Colonic mucosa (tissue), 4 donors: ENCODE data around the gene GPR18. TPM values are rescaled to one million over a fixed set of nuclear protein-coding genes. Genes with fewer than 3 reads are reported as not detected.

Source experiments
- DNase-seq: peaks from one replicate; pipeline ENCODE4 v3.0.0-alpha.2; 2020
- H3K27ac ChIP-seq: fragments of 200-600 bp; one replicate; pipeline ENCODE4 v1.8.0; 2021
- H3K27me3 ChIP-seq: fragments of 200-600 bp; one replicate; pipeline ENCODE4 v1.8.0; 2021
- H3K36me3 ChIP-seq: fragments of 200-600 bp; one replicate; pipeline ENCODE4 v1.8.0; 2021
- H3K4me1 ChIP-seq: fragments of 200-600 bp; one replicate; pipeline ENCODE4 v1.8.0; 2021; ENCODE audit warnings: mild to moderate bottlenecking
- H3K4me3 ChIP-seq: fragments of 200-600 bp; one replicate; pipeline ENCODE4 v1.8.0; 2021
- H3K9ac ChIP-seq, 2 donors: one replicate each; pipeline ENCODE4 v1.7.0; 2013; ENCODE audit warnings: control low read depth in 2 of 2, low read depth in 2 of 2, low read length in 2 of 2
- H3K9me3 ChIP-seq: fragments of 200-600 bp; one replicate; pipeline ENCODE4 v1.8.0; 2021
- intact Hi-C: fragments of 100-400 bp; cut with DNase I; formaldehyde crosslinking; loops from one replicate; pipeline ENCODE4 v1.14.1; 2022
- total RNA-seq, 2 donors: library from RNA; stranded (reverse); fragmentation: NEBNext Ultra II Directional in 1 of 2; extraction: Animal tissue kit (Norgen Biotek cat#: 25700) in 1 of 2; gene quantifications; one replicate each; pipeline ENCODE4 v1.2.1, GENCODE V29; 2021
- TF ChIP-seq, protein P1 (sequence below): fragments of 200-600 bp; IDR thresholded peaks from one replicate; pipeline ENCODE4 v1.8.0; 2022; ENCODE audit warnings: antibody characterized with exemption, mild to moderate bottlenecking
- donor health status: healthy.
- donor health status: DM: no; HTN: no; CAD: no.
- donor health status: DM: no; HTN: no; CAD: no.

The GPR18 gene
- total RNA-seq, 2 donors from 2014 or later: 0.35 TPM; not detected in 1

DNA sequence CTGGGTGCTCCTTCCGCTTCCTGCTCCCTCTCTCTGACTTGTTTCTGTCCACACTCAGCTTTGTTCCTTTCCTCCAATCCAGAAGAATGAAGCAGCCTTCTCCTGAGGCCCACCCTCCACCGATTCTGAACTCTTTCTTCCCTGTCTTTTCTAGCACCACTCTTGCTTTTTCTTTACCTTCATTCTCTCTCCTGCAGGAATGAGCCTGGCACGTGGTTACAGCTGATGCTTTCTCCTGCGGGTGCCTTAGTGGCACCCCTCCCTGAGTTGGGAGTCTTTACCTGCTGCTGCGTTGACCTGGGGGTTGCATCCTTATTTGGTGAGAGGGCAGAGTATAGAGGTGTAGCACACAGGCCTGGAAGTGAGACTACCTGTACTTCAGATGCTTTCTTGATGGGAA, 51.3 kb downstream of the GPR18 start:
- Histone ChIP-seq H3K4me1 (peaks cover 5% of the 10 kb centered on the region), H3K4me3 (no peak overlapping the region), H3K27me3 (no peaks in the 10 kb centered on the region), H3K9ac (no peak overlapping the region), H3K9me3 (no peaks in the 10 kb centered on the region), H3K36me3 (no peaks in the 10 kb centered on the region), H3K27ac (no peak overlapping the region)
- intact Hi-C loops: loop anchor here (10.0 kb wide), 1 partner anchor 122 kb away; no protein-coding TSS in a partner anchor
- TF ChIP-seq, protein P1, sequence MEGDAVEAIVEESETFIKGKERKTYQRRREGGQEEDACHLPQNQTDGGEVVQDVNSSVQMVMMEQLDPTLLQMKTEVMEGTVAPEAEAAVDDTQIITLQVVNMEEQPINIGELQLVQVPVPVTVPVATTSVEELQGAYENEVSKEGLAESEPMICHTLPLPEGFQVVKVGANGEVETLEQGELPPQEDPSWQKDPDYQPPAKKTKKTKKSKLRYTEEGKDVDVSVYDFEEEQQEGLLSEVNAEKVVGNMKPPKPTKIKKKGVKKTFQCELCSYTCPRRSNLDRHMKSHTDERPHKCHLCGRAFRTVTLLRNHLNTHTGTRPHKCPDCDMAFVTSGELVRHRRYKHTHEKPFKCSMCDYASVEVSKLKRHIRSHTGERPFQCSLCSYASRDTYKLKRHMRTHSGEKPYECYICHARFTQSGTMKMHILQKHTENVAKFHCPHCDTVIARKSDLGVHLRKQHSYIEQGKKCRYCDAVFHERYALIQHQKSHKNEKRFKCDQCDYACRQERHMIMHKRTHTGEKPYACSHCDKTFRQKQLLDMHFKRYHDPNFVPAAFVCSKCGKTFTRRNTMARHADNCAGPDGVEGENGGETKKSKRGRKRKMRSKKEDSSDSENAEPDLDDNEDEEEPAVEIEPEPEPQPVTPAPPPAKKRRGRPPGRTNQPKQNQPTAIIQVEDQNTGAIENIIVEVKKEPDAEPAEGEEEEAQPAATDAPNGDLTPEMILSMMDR: no peak
- DNase-seq: peak; percentile 12

DNA sequence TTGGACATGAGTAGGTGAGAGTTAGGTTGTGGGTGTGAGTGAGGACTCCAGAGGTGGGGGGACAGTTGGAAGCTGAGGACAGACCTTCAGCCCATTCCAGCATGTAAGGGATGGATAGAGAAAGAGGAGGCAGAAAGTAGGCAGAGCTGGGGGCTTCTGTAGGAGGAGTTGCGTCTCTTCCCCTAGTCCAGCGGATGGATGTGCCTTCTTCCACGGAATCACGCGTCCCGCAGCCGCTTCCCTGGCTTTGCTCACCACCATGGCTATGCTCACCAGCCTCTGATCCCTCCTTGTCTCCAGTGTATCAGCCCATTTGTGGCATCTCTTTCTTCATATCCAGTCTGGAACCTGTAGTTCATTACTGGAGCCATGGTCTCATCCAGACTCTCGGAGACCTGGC, 52.0 kb downstream of the GPR18 start:
- Histone ChIP-seq H3K4me1 (peaks cover 5% of the 10 kb centered on the region), H3K9ac (no peak overlapping the region), H3K27me3 (no peaks in the 10 kb centered on the region), H3K9me3 (no peaks in the 10 kb centered on the region), H3K27ac (no peak overlapping the region), H3K36me3 (no peaks in the 10 kb centered on the region), H3K4me3 (no peak overlapping the region)
- TF ChIP-seq, protein P1: no peak
- intact Hi-C loops: loop anchor here (10.0 kb wide), 1 partner anchor 121 kb away; no protein-coding TSS in a partner anchor
- DNase-seq: peak; percentile 11

- H3K27me3 ChIP-seq: no peaks in the 10 kb centered on the region
- peak; percentile 14 for DNase-seq
- TF ChIP-seq, protein P1: no peak
- peaks cover 5% of the 10 kb centered on the region for H3K4me1 ChIP-seq
- no peak overlapping the region for H3K27ac ChIP-seq
- no peak overlapping the region for H3K9ac ChIP-seq
- intact Hi-C loops: loop anchor here (10.0 kb wide), 1 partner anchor 121 kb away; no protein-coding TSS in a partner anchor
- no peak overlapping the region for H3K4me3 ChIP-seq
- H3K9me3 ChIP-seq: no peaks in the 10 kb centered on the region
- no peaks in the 10 kb centered on the region for H3K36me3 ChIP-seq
These were observed 52.5 kb downstream of the GPR18 start for GRCh38 chr13:99205621-99206220.

Other genes with a start within 250 kb of the GPR18 start
- gene UBAC2, start 57.5 kb downstream of the GPR18 start, total RNA-seq: 10 to 100 TPM; 67.6 to 88.4 TPM
- 1 to 10 TPM; 1.5 to 8.3 TPM for gene GPR183, start 49.0 kb upstream of the GPR18 start, total RNA-seq
- gene TM9SF2, start 243.1 kb upstream of the GPR18 start, total RNA-seq: 100 to 1,000 TPM; 205 to 220 TPM